ENCODE measurements around the gene NAB2. TPM values are rescaled to one million over a fixed set of nuclear protein-coding genes. Genes with fewer than 3 reads are reported as not detected.
A peak's percentile ranks its signal among the peaks of the same experiment; 100 is the strongest.

Gene NAB2
- total RNA-seq, 1 donor from 2014 or later, result 58.0 TPM

DNA sequence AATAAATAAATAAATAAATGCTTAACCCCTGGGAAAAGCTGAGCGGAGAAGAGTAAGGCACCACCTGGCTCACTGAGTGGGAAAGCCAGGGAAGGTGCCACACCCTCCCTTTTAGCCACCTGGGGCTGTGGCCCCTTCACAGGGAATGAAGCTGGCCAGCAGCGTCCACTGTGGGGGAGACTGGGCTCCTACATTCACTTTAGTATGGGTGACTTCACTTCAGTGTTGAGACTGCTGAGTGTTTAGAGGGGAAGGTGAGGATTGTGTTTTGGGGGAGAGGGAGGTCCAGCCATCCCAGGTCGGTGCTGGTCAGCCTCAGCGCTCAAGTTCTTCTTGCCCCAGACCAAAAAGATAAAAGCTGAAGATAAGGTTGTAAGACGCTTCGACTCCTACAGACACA is 1.6 kb downstream of the NAB2 start:
- TF ChIP-seq CTCF (conservative IDR thresholded peaks at IDR 0.05), result no peak
- H3K4me1 Mint-ChIP-seq, result peaks cover 73% of the 10 kb centered on the region
- no peak for DNase-seq (ENCODE audit: low read depth, low spot score)
- H3K27me3 Mint-ChIP-seq (ENCODE audit: low read depth), result peaks cover 3% of the 10 kb centered on the region
- H3K36me3 Mint-ChIP-seq (ENCODE audit: low read depth), result peaks cover 8% of the 10 kb centered on the region
- no peaks in the 10 kb centered on the region for H3K9me3 Mint-ChIP-seq
- no peak overlapping the region for H3K27ac Mint-ChIP-seq (ENCODE audit: unreplicated experiment)
- H3K4me3 Mint-ChIP-seq, result peak overlapping the region; percentile 98

- Mint-ChIP-seq H3K9me3 (no peaks in the 10 kb centered on the region), H3K4me1 (peaks cover 67% of the 10 kb centered on the region), H3K27ac (ENCODE audit: unreplicated experiment) (no peak overlapping the region), H3K27me3 (ENCODE audit: low read depth) (peaks cover 3% of the 10 kb centered on the region), H3K36me3 (ENCODE audit: low read depth) (peaks cover 8% of the 10 kb centered on the region), H3K4me3 (peak overlapping the region; percentile 98)
- DNase-seq (ENCODE audit: low read depth, low spot score), result no peak
- TF ChIP-seq CTCF (conservative IDR thresholded peaks at IDR 0.05), result no peak
These were observed 2.2 kb downstream of the NAB2 start for GRCh38 chr12:57090924-57091637.

DNA sequence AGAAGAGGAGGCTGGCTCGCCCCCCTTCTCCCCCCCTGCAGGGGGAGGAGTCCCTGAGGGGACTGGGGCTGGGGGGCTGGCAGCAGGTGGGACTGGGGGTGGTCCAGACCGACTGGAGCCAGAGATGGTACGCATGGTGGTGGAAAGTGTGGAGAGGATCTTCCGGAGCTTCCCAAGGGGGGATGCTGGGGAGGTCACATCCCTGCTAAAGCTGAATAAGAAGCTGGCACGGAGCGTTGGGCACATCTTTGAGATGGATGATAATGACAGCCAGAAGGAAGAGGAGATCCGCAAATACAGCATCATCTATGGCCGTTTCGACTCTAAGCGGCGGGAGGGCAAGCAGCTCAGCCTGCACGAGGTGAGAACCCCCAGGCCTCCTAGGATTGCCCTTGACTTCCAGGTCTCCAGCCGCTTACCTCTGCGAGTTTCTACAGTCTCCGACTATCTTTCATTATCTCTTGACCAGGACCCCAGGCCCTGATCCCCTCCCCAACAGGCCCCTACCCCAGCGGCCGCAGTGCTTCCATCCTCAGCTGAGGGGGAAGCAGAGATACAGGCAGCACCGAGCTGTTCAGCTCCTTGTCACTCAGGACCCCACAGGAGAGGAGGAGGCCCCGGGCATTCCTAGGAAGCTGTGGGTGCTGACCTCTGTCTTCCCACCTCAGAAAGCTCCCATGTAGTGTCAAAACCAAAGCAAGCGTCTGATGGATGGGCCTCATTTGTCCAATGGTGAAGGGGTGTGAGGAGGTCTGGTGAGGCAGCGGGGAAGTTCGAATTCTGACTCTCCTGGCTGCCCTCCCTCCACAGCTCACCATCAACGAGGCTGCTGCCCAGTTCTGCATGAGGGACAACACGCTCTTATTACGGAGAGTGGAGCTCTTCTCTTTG is 3.0 kb downstream of the NAB2 start:
- peak overlapping the region; percentile 91 for H3K4me3 Mint-ChIP-seq
- peaks cover 8% of the 10 kb centered on the region for H3K36me3 Mint-ChIP-seq (ENCODE audit: low read depth)
- peaks cover 62% of the 10 kb centered on the region for H3K4me1 Mint-ChIP-seq
- no peak for TF ChIP-seq CTCF (conservative IDR thresholded peaks at IDR 0.05)
- no peaks in the 10 kb centered on the region for H3K9me3 Mint-ChIP-seq
- DNase-seq (ENCODE audit: low read depth, low spot score), result no peak
- H3K27ac Mint-ChIP-seq (ENCODE audit: unreplicated experiment), result peak overlapping the region; percentile 57
- peaks cover 3% of the 10 kb centered on the region for H3K27me3 Mint-ChIP-seq (ENCODE audit: low read depth)

GRCh38 chr12:57092529-57092862 is 3.6 kb downstream of the NAB2 start:
- peak overlapping the region; percentile 91 for H3K4me3 Mint-ChIP-seq
- TF ChIP-seq CTCF (conservative IDR thresholded peaks at IDR 0.05), result no peak
- H3K36me3 Mint-ChIP-seq (ENCODE audit: low read depth), result peaks cover 8% of the 10 kb centered on the region
- peaks cover 66% of the 10 kb centered on the region for H3K4me1 Mint-ChIP-seq
- peaks cover 3% of the 10 kb centered on the region for H3K27me3 Mint-ChIP-seq (ENCODE audit: low read depth)
- H3K9me3 Mint-ChIP-seq, result no peaks in the 10 kb centered on the region
- no peak for DNase-seq (ENCODE audit: low read depth, low spot score)
- peak overlapping the region; percentile 19 for H3K27ac Mint-ChIP-seq (ENCODE audit: unreplicated experiment)

- Mint-ChIP-seq H3K27me3 (ENCODE audit: low read depth) (peaks cover 3% of the 10 kb centered on the region), H3K4me1 (peaks cover 65% of the 10 kb centered on the region), H3K4me3 (peak overlapping the region; percentile 91), H3K36me3 (ENCODE audit: low read depth) (peaks cover 8% of the 10 kb centered on the region), H3K9me3 (no peaks in the 10 kb centered on the region), H3K27ac (ENCODE audit: unreplicated experiment) (peak overlapping the region; percentile 19)
- TF ChIP-seq CTCF (conservative IDR thresholded peaks at IDR 0.05), result no peak
- no peak for DNase-seq (ENCODE audit: low read depth, low spot score)
These were observed 4.0 kb downstream of the NAB2 start for GRCh38 chr12:57092876-57093414.

Measured in neural crest cell (in vitro differentiated cells).